GM12865 (cell line): Measurements from ENCODE around the gene DLG1.

Source experiments
- DNase-seq: peaks from one replicate; pipeline ENCODE4 v3.0.0; 2010; ENCODE audit warnings: low read depth
- H3K4me3 ChIP-seq: 2 replicates; pipeline ENCODE4 v1.5.1; 2011; ENCODE audit warnings: mild to moderate bottlenecking, low read depth, low read length, control low read depth
- TF ChIP-seq, protein P1 (sequence below): IDR thresholded peaks from 2 replicates; pipeline ENCODE4 v1.5.1; 2011; ENCODE audit warnings: low read length, control low read depth, low read depth, inconsistent platforms; ENCODE audit not compliant: insufficient read depth; ENCODE audit errors: missing control alignments

Gene DLG1

DNA sequence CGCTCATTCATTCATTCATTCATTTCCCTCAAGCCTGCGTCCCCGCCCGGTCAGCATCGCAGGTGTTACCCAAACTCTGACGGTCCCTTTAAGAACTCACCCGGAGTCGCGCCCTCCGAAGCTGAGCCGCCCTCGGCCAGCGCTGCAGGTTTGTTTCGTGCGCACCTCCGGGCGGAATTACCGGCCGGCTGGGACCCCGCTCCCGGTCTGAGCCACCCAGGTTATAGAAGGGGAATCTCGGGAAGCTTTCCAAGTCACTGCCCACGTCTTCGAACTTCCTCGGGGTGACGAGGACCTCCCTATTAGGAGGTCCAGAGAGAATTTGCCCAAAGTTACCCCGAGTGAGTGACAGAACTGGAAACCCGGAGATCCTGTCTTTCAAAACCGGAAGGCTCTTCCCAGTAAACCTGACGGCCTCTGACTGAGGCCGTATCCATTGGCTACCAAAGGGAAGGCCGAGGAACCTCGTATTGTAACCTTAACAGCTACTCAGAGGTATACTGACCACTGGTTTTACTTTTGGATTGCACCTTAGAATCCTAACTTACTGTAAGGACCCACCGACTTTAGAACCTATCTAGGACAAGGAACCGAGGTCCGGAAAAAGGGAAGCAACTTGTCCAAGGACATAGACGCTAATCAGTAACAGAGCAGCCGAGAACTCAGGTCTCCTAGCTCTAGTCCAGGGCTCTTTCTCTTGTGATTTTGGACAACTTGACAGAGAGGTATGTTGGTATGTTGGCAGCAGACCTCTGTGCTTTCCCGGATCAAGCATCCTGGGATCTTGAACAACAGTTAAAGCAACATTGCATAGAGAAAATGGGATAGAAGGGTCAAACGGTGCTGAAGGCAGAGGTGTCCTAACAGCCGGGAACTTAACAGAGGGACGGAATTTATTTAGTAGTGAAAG is 788 bp upstream of the DLG1 start:
- H3K4me3 ChIP-seq: peak overlapping the region; percentile 79
- TF ChIP-seq, protein P1, sequence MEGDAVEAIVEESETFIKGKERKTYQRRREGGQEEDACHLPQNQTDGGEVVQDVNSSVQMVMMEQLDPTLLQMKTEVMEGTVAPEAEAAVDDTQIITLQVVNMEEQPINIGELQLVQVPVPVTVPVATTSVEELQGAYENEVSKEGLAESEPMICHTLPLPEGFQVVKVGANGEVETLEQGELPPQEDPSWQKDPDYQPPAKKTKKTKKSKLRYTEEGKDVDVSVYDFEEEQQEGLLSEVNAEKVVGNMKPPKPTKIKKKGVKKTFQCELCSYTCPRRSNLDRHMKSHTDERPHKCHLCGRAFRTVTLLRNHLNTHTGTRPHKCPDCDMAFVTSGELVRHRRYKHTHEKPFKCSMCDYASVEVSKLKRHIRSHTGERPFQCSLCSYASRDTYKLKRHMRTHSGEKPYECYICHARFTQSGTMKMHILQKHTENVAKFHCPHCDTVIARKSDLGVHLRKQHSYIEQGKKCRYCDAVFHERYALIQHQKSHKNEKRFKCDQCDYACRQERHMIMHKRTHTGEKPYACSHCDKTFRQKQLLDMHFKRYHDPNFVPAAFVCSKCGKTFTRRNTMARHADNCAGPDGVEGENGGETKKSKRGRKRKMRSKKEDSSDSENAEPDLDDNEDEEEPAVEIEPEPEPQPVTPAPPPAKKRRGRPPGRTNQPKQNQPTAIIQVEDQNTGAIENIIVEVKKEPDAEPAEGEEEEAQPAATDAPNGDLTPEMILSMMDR: no peak
- peak; percentile 66 for DNase-seq

DNA sequence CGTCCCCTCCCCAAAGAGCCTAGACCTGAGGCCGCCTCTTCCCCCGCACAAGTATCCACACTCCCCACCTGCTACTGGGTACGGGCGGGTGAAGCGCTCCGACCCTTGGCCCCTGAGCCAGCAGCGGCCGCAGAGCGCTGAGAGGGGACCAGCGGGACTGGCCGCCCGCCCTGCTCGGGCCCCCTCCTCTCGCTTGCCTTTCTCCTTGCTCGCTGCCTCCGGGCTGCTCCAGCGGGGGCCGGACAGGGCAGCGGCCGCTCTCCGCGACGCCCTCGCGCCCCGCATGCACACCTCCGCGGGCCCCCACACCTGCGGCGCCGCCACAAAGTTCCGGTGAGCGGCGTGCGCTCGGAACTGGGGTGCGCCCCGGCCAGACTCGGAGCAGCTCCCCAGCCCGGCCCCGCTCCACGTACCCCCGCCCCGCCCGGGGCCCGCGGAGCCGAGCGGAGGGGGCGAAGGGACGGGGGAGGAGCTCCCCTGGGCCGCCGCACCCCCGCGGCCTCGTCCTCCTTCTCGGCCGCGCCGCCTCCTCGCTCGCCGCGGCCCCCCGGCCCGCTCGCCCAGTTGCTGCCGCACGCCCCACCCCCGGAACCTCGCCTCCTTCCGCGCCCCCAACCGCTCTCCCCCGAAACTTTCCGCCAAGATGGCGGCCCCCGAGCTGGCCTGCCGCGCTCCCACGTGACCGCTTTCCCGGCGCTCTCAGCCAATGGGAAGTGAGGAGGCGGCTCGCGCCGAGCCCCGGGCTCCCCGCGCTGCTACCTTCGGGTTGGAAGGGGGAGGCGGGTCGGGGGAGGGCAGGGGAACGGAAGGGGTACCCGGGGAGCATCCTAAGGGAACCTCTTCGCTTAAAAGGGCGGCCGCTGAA is 704 bp downstream of the DLG1 start:
- peak overlapping the region; percentile 79 for H3K4me3 ChIP-seq
- TF ChIP-seq, protein P1: no peak
- peak; percentile 94 for DNase-seq

DNA sequence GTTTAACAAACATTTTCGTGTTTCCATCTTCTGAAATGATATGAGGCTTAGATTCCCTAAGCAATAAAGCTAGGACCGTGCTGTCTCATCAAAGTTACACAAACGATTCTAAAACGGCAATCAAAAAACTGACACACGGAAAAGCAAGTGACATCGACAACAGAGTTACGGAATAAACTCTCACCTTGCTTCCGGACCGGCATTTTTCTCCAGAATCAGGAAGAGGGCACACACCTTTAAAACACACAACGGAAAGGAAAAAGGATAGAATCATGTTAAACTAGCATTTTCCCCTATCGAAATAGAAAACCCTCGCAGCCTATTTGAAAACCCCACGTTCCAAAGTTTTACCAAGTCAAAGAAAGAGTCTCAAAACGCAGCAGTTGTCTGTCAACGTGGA is 1.4 kb downstream of the DLG1 start:
- TF ChIP-seq, protein P1: no peak
- peak overlapping the region; percentile 79 for H3K4me3 ChIP-seq
- DNase-seq: no peak

DNA sequence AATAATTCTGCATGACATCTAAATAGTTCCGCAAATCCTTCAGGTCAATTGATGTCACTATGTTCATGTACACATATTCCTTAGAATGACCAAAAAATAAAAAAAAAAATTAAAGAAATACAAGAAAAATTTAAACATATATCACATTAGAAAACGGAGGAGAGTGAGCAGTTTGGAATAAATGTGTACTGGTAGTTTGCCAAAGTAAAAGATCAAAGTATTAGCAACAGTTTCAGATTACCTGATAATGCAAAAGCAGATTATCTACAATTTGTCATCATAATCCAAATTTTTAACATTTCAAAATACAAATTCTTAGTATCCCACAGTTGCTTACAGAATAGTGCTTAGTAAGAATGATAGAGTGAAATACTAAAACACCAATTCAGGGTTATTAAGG is 1.9 kb downstream of the DLG1 start:
- no peak for DNase-seq
- TF ChIP-seq, protein P1: no peak
- H3K4me3 ChIP-seq: peak overlapping the region; percentile 79

DNA sequence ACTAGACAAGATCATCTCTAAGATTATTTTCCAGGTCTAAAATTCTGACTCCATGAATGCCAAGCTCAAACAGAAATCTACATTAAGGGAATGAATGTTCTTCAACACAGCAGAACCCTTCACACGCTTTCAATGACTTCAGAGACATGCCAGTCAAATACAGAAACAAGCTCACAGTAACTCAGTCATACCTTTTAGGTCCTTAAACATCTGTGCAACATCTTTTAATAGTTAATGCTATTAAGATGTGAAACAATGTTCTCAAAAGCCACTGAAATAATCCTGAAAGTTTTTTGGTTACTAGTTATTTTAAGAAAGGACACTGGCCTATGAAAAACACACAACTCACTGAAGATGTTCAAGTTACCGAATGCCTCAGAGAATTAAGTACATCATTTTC is 2.5 kb downstream of the DLG1 start:
- H3K4me3 ChIP-seq: peak overlapping the region; percentile 11; the same call in 1 of the 2 replicates
- peak; percentile 34 for DNase-seq

DNA sequence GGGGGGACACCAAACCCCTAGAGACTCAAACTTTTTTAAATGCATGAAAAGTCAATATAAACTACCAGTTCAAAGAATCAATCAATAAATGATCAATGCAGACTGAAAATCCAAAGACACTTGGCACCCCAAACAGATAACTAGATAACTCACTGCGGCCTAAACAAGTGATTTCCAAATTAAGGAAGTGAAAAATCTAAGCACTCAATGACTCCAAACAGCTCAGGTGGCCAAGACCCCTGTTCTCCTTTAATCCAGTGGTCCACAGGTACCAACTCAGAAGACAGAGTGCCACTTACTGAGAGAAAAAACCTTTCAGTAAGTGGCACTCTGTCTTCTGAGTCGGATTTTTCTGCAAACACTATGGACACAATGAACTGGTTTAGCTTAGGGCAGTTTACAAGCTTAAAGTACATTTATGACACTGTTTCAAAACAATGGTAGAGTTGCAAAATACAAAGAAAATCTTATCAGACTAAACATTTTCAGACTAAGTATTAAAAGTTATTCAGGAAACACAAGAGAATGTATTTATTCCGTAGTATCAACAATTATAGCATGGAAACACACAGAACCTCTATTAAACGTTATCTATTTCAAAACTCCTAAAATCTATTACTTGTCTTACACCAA is 4.7 kb downstream of the DLG1 start:
- no peak for DNase-seq
- no peak overlapping the region for H3K4me3 ChIP-seq
- TF ChIP-seq, protein P1: no peak

More for the DNA sequence above, 2.5 kb downstream of the DLG1 start:
- TF ChIP-seq, protein P1: no peak
